Adipocyte (in vitro differentiated cells): ENCODE results near the gene MACROD2.
"Not testable (repeated sequence)": the region's sequence is repeated elsewhere in the genome, so short reads cannot be mapped to it uniquely, and the experiment has no call there.

Experiments used
- DNase-seq: peaks from one replicate; pipeline ENCODE4 v3.0.0-alpha.2; 2015; ENCODE audit warnings: low read depth
- H3K27me3 ChIP-seq: replicated peaks from 2 replicates; pipeline ENCODE4 v1.7.0; 2013; ENCODE audit warnings: mild to moderate bottlenecking, low read length, moderate library complexity; ENCODE audit not compliant: control insufficient read depth, insufficient read depth
- H3K36me3 ChIP-seq: 2 replicates; pipeline ENCODE4 v1.7.0; 2013; ENCODE audit warnings: low read length, mild to moderate bottlenecking, moderate library complexity; ENCODE audit not compliant: control insufficient read depth, insufficient read depth, severe bottlenecking
- H3K4me1 ChIP-seq: 2 replicates; pipeline ENCODE4 v1.7.0; 2013; ENCODE audit warnings: mild to moderate bottlenecking, low read length, moderate library complexity; ENCODE audit not compliant: control insufficient read depth, insufficient read depth
- H3K4me3 ChIP-seq: 2 replicates; pipeline ENCODE4 v1.7.0; 2013; ENCODE audit warnings: mild to moderate bottlenecking, low read length, moderate library complexity
- H3K9ac ChIP-seq: 2 replicates; pipeline ENCODE4 v1.7.0; 2013; ENCODE audit warnings: mild to moderate bottlenecking, low read length, moderate library complexity
- H3K9me3 ChIP-seq: 2 replicates; pipeline ENCODE4 v1.7.0; 2013; ENCODE audit warnings: mild to moderate bottlenecking, low read length, moderate library complexity; ENCODE audit not compliant: control insufficient read depth

The MACROD2 gene

GRCh38 chr20:14193443-14193842 lies 198.1 kb downstream of the MACROD2 start:
- H3K36me3 ChIP-seq = no peaks in the 10 kb centered on the region
- no peak overlapping the region for H3K4me3 ChIP-seq
- no peaks in the 10 kb centered on the region for H3K9me3 ChIP-seq
- no peak for DNase-seq
- H3K27me3 ChIP-seq = no peaks in the 10 kb centered on the region
- no peak overlapping the region for H3K9ac ChIP-seq
- H3K4me1 ChIP-seq = peaks cover 25% of the 10 kb centered on the region

DNA sequence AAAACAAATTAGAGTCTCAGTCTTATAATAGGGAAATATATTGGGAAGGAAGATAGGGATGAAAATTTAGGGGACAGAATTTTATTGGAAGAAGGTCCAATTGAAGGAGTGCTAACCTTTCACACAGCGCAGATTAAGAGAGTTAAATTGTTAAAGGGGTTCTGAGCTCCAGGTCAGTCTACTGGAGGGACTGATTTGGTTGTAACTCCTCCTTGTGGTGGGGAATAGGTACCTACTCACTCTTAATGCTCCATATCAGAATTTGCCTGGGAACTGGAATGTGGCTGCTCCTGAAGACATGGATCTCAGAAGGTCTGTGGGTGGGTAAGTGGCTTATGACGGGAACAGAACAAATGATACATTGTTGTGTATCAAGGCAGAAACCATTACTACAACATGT lies 198.6 kb downstream of the MACROD2 start:
- Histone ChIP-seq H3K9me3 (no peaks in the 10 kb centered on the region), H3K4me1 (peaks cover 25% of the 10 kb centered on the region), H3K9ac (no peak overlapping the region), H3K4me3 (no peak overlapping the region), H3K27me3 (no peaks in the 10 kb centered on the region), H3K36me3 (no peaks in the 10 kb centered on the region)
- no peak for DNase-seq

DNA sequence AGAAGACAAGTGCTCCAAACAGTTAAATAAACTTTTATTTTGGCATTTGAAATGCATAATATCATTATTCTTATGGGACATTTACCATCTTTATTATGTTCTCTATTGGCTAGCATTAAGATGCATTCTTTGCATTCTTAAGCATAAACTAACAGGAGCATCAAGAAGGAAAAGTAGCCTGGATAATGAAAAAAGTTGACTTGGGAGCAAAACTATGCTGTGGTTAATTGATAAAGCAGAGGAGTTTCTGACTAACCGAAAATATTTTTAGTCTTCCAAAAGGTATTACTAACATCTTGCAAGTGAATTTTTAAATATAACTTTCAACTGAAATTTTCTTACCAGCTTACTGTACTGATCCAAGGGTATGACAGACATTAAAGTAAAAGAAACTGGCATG lies 201.8 kb downstream of the MACROD2 start:
- no peaks in the 10 kb centered on the region for H3K36me3 ChIP-seq
- H3K9me3 ChIP-seq = no peaks in the 10 kb centered on the region
- H3K9ac ChIP-seq = peak overlapping the region; percentile 47
- no peaks in the 10 kb centered on the region for H3K27me3 ChIP-seq
- no peak overlapping the region for H3K4me3 ChIP-seq
- peaks cover 25% of the 10 kb centered on the region for H3K4me1 ChIP-seq
- DNase-seq = peak; percentile 50

DNA sequence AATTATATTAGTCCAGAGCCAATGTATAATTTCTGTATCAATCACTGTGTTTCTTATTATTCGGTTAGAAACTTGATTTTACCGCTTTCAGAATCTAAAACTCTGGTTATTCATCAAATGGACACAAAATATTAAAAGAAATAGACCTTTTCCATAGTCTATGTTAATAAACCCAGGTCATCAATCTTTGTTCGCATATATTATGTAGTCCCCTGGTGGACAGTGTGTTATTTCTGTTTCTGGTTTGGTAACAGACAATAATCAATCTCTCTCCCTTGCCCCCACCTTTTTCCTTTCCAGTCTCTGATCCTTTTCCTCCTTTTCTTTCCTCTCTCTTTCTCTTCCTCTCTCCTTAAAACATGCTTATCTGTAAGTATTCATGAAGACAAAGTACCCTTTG lies 203.1 kb downstream of the MACROD2 start:
- DNase-seq = no peak
- Histone ChIP-seq H3K4me3 (no peak overlapping the region), H3K9me3 (peaks cover 6% of the 10 kb centered on the region), H3K4me1 (peaks cover 25% of the 10 kb centered on the region), H3K27me3 (no peaks in the 10 kb centered on the region), H3K9ac (no peak overlapping the region), H3K36me3 (no peaks in the 10 kb centered on the region)

GRCh38 chr20:14199111-14199510 lies 203.8 kb downstream of the MACROD2 start:
- H3K36me3 ChIP-seq = no peaks in the 10 kb centered on the region
- H3K9me3 ChIP-seq = peaks cover 7% of the 10 kb centered on the region
- H3K4me3 ChIP-seq = no peak overlapping the region
- DNase-seq = no peak
- no peaks in the 10 kb centered on the region for H3K27me3 ChIP-seq
- H3K4me1 ChIP-seq = peaks cover 25% of the 10 kb centered on the region
- H3K9ac ChIP-seq = no peak overlapping the region

DNA sequence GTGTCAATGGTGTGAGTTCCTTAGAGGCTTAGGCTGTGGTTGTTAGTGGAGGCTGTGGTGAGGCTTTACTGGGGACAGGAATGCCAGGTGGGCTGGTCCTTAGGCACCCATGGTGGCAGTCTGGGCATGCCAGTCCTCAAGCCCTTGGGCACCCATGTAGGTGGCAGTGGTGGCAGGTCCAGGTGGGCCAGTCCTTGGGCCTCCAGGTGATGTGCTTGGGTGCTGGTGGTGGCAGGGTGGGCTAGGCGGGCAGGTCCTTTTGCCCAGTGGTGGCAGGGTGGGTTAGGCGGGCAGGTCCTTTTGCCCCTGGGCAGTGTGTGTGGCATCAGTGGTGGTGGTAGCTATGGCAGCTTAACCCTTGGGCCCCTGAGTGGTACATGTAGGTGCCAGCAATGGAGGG lies 208.3 kb downstream of the MACROD2 start:
- H3K4me1 ChIP-seq = no peaks in the 10 kb centered on the region
- H3K4me3 ChIP-seq = no peak overlapping the region
- no peak for DNase-seq
- H3K36me3 ChIP-seq = no peaks in the 10 kb centered on the region
- no peaks in the 10 kb centered on the region for H3K27me3 ChIP-seq
- H3K9me3 ChIP-seq = peaks cover 7% of the 10 kb centered on the region
- H3K9ac ChIP-seq = no peak overlapping the region

DNA sequence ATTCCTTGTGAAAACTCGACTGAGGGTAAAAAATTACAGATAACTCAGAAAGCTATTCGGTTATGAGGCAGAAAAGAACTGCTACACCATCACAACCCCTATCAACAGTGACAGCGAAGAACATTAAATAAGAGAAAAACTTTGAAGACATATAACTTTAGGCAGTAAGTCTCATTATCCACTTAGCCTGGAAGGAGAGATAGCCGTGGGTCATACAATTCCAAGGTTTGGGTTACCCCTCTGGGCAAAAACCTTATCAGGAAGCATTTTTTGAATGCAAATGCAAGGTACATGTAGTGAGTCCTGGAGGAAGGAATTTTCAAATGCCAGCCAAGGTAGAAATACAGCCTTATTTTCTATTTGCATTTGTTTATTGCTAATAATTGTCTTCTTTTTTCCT lies 212.3 kb downstream of the MACROD2 start:
- H3K9ac ChIP-seq = no peak overlapping the region
- no peaks in the 10 kb centered on the region for H3K36me3 ChIP-seq
- no peaks in the 10 kb centered on the region for H3K27me3 ChIP-seq
- H3K4me3 ChIP-seq = no peak overlapping the region
- H3K9me3 ChIP-seq = peaks cover 7% of the 10 kb centered on the region
- DNase-seq = no peak
- H3K4me1 ChIP-seq = no peaks in the 10 kb centered on the region

DNA sequence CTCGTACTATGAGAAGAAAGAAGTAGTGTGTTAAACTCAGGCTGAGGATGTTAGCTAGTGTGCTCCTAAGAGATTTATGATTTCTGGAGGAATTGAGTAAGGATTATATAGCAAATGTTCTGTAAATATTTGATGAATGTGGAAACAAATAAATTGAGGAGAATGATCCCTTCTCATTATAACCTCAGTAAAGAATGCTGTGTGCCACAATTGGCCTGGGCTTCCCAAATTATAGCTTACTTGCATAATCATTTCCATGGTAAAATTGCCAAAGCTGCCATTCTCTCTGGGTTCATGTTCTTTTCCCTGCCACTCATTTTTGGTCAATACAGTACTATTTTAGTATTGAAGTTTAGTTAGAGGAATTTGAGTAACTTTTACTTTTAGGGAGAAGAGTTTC lies 213.6 kb downstream of the MACROD2 start:
- H3K4me3 ChIP-seq = no peak overlapping the region
- no peaks in the 10 kb centered on the region for H3K27me3 ChIP-seq
- no peaks in the 10 kb centered on the region for H3K36me3 ChIP-seq
- H3K9me3 ChIP-seq = no peaks in the 10 kb centered on the region
- DNase-seq = peak; percentile 19
- H3K9ac ChIP-seq = no peak overlapping the region
- no peaks in the 10 kb centered on the region for H3K4me1 ChIP-seq

DNA sequence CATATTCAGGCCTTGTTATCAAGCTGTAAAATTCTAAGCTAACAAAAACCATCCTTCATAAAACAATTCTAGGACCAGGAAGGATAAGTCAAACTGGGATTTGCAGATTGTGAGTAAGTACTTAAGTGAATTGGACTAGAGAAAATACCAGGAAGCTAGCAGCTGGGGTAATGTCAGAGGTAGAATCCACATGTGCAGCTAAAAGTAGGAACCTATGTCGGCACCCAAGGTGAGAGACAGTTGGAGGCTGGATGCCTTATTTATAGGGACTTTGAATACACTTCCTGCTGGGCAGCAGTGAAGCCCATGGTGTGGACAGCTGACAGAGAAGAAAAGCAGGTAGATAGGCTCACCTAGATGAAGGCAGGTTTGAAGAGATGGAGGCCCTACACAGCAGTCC lies 214.8 kb downstream of the MACROD2 start:
- no peak overlapping the region for H3K4me3 ChIP-seq
- no peak for DNase-seq
- H3K4me1 ChIP-seq = no peaks in the 10 kb centered on the region
- H3K9me3 ChIP-seq = no peaks in the 10 kb centered on the region
- no peaks in the 10 kb centered on the region for H3K27me3 ChIP-seq
- no peaks in the 10 kb centered on the region for H3K36me3 ChIP-seq
- H3K9ac ChIP-seq = no peak overlapping the region

GRCh38 chr20:14214046-14214445 lies 218.7 kb downstream of the MACROD2 start:
- DNase-seq = no peak

GRCh38 chr20:14215880-14216279 lies 220.6 kb downstream of the MACROD2 start:
- H3K9me3 ChIP-seq, H3K36me3 ChIP-seq, H3K4me1 ChIP-seq, DNase-seq, H3K4me3 ChIP-seq, H3K9ac ChIP-seq, H3K27me3 ChIP-seq: not testable (repeated sequence)

More at GRCh38 chr20:14214046-14214445, 218.7 kb downstream of the MACROD2 start:
- Histone ChIP-seq H3K36me3 (no peaks in the 10 kb centered on the region), H3K27me3 (no peaks in the 10 kb centered on the region), H3K4me3 (no peak overlapping the region), H3K4me1 (no peaks in the 10 kb centered on the region), H3K9me3 (no peaks in the 10 kb centered on the region), H3K9ac (no peak overlapping the region)

DNA sequence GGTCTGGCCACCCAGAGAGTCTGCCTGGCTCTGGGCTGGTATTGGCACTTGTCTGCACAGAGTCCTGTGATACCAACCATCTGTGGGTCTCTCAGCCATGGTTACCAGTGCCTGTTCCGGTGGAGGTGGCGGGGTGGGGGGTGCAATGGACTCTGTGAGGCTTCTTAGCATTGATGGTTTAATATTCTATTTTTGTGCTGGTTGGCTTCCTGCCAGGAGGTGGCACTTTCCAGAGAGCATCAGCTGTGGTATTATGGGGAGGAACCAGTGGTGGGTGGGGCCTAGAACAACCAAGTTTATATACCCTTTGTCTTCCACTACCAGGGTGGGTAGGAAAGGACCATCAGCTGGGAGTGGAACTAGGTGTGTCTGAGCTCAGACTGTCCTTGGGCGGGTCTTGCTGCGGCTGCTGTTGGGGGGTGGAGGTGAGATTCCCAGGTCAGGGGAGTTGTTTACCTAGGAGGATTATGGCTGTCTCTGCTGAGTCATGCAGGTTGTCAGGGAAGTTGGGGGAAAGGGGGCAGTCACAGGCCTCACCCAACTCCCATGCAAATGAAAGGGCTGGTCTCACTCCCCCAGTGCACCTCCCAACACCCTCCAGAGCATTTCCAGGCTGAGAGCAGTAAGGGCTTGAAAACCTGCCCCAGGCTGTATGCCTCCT lies 224.6 kb downstream of the MACROD2 start:
- H3K27me3 ChIP-seq = no peaks in the 10 kb centered on the region
- no peaks in the 10 kb centered on the region for H3K9me3 ChIP-seq
- no peak overlapping the region for H3K9ac ChIP-seq
- H3K4me1 ChIP-seq = no peaks in the 10 kb centered on the region
- H3K4me3 ChIP-seq = no peak overlapping the region
- no peak for DNase-seq
- H3K36me3 ChIP-seq = no peaks in the 10 kb centered on the region
